OCI-LY7 (cell line): Measurements from ENCODE around the gene RFPL4AL1. TPM values are rescaled to one million over a fixed set of nuclear protein-coding genes. Genes with fewer than 3 reads are reported as not detected.
A peak's percentile ranks its signal among the peaks of the same experiment; 100 is the strongest.

Experiments used
- BruUV-seq: library from RNA; stranded (reverse); fragments of 400-500 nt; replicated peaks from 2 replicates; lab custom pipeline; 2021; lab: Mats Ljungman, UMichigan
- CTCF ChIA-PET: fragments of 300-600 bp; sonication (Branson Sonifier 250); formaldehyde crosslinking; loops from one replicate; lab custom pipeline; 2022; ENCODE audit warnings: antibody characterized with exemption; ENCODE audit not compliant: unreplicated experiment; lab: Charles Lee
- POLR2A ChIA-PET: fragments of 300-600 bp; sonication (Branson Sonifier 250); formaldehyde crosslinking; loops from one replicate; lab custom pipeline; 2022; ENCODE audit warnings: antibody characterized with exemption; lab: Charles Lee
- DNase-seq: peaks from one replicate; pipeline ENCODE4 v3.0.0-alpha.2; 2015; ENCODE audit warnings: low spot score
- H2AFZ ChIP-seq: fragments of 200-600 bp; sonication (generic), shearing (Covaris generic); 2 replicates; pipeline ENCODE4 v1.6.1; 2014; ENCODE audit warnings: mild to moderate bottlenecking, antibody characterized with exemption, low read length, moderate library complexity
- H3K27ac ChIP-seq: fragments of 200-600 bp; sonication (generic); 2 replicates; pipeline ENCODE4 v1.5.1; 2014; ENCODE audit warnings: mixed run types, low read depth, mild to moderate bottlenecking, moderate library complexity, low read length, inconsistent platforms; ENCODE audit not compliant: poor library complexity, severe bottlenecking
- H3K36me3 ChIP-seq: fragments of 200-600 bp; sonication (generic); 2 replicates; pipeline ENCODE4 v1.6.1; 2014; ENCODE audit warnings: mild to moderate bottlenecking, antibody characterized with exemption, low read length, moderate library complexity, mixed read lengths; ENCODE audit not compliant: insufficient read depth
- H3K4me1 ChIP-seq: fragments of 200-600 bp; sonication (generic); 2 replicates; pipeline ENCODE4 v1.5.1; 2014; ENCODE audit warnings: mild to moderate bottlenecking, low read length; ENCODE audit not compliant: insufficient read depth, poor library complexity, severe bottlenecking
- H3K4me2 ChIP-seq: fragments of 200-600 bp; sonication (generic); 2 replicates; pipeline ENCODE4 v1.6.1; 2014; ENCODE audit warnings: mild to moderate bottlenecking, low read length
- H3K4me3 ChIP-seq: fragments of 200-600 bp; sonication (generic); 2 replicates; pipeline ENCODE4 v1.5.1; 2014; ENCODE audit warnings: mild to moderate bottlenecking, low read depth, low read length; ENCODE audit not compliant: poor library complexity, severe bottlenecking
- H3K79me2 ChIP-seq: fragments of 200-600 bp; sonication (generic); 2 replicates; pipeline ENCODE4 v1.6.1; 2016; ENCODE audit warnings: low read depth, mild to moderate bottlenecking, low read length, moderate library complexity, mixed read lengths; ENCODE audit not compliant: insufficient read depth
- H3K9me2 ChIP-seq: fragments of 200-600 bp; sonication (generic); 2 replicates; pipeline ENCODE4 v1.6.1; 2016; ENCODE audit warnings: mild to moderate bottlenecking, low read length, mixed read lengths; ENCODE audit not compliant: insufficient read depth
- H3K9me3 ChIP-seq: fragments of 200-600 bp; sonication (generic); 2 replicates; pipeline ENCODE4 v1.6.1; 2014; ENCODE audit warnings: mild to moderate bottlenecking, mixed run types, low read length, mixed read lengths
- H4K20me1 ChIP-seq: fragments of 200-600 bp; sonication (generic); 2 replicates; pipeline ENCODE4 v1.6.1; 2014; ENCODE audit warnings: mild to moderate bottlenecking, antibody characterized with exemption, low read length, moderate library complexity, mixed read lengths; ENCODE audit not compliant: insufficient read depth
- CTCF ChIP-seq: fragments of 200-600 bp; sonication (generic); conservative IDR thresholded peaks from 2 replicates; pipeline ENCODE4 v1.5.1; 2014; ENCODE audit warnings: mild to moderate bottlenecking, antibody characterized with exemption, low read length, moderate library complexity, mixed read lengths
- EZH2phosphoT487 ChIP-seq: fragments of 200-600 bp; sonication (generic); IDR thresholded peaks from 2 replicates; pipeline ENCODE4 v1.6.1; 2018; ENCODE audit warnings: low read depth, borderline replicate concordance, mild to moderate bottlenecking, mixed run types, antibody characterized with exemption, low read length, moderate library complexity, mixed read lengths
- intact Hi-C: fragments of 100-400 bp; cut with micrococcal nuclease; formaldehyde crosslinking; loops from one replicate; pipeline ENCODE4 v1.10.0; 2022; ENCODE audit not compliant: unreplicated experiment
- total RNA-seq, 2 experiments: library from RNA; depleted of rRNA in 1 of 2; stranded (reverse); fragments of >200 nt in 1 of 2; shearing (Covaris generic) in 1 of 2; gene quantifications; 2 replicates each; pipeline ENCODE4 v1.2.3, GENCODE V29; 2014 to 2022

The RFPL4AL1 gene
- total RNA-seq, 2 experiments from 2014 or later = not detected

- intact Hi-C loops = loop anchor here (10.0 kb wide), 1 partner anchor 143 kb away; the partner anchor contains the start of gene NLRP8
- ChIA-PET CTCF (no interaction called here), POLR2A (no interaction called here)
These were observed 32.5 kb downstream of the RFPL4AL1 start for GRCh38 chr19:55801416-55801815.

GRCh38 chr19:55802281-55802680 is 33.4 kb downstream of the RFPL4AL1 start:
- peak overlapping the region; percentile 38 for H3K4me3 ChIP-seq
- TF ChIP-seq CTCF (no peak), EZH2phosphoT487 (no peak)
- POLR2A ChIA-PET = no interaction called here
- peak overlapping the region; percentile 66 for H3K4me2 ChIP-seq
- H3K9me3 ChIP-seq = peaks cover 5% of the 10 kb centered on the region; the same call in 1 of the 2 replicates
- H2AFZ ChIP-seq = no peak overlapping the region
- CTCF ChIA-PET = no interaction called here
- intact Hi-C loops = loop anchor here (10.0 kb wide), 1 partner anchor 143 kb away; the partner anchor contains the start of gene NLRP8
- peak overlapping the region; percentile 53 for H3K27ac ChIP-seq
- BruUV-seq = no TSS peak
- DNase-seq = no peak
- peaks cover 99% of the 10 kb centered on the region for H3K36me3 ChIP-seq
- peaks cover 31% of the 10 kb centered on the region for H3K4me1 ChIP-seq
- no peaks in the 10 kb centered on the region for H3K9me2 ChIP-seq
- peaks cover 4% of the 10 kb centered on the region; the same call in 1 of the 2 replicates for H4K20me1 ChIP-seq
- peaks cover 98% of the 10 kb centered on the region for H3K79me2 ChIP-seq

More at GRCh38 chr19:55801416-55801815, 32.5 kb downstream of the RFPL4AL1 start:
- no peak for TF ChIP-seq EZH2phosphoT487
- TF ChIP-seq CTCF = no peak
- peak; percentile 57 for DNase-seq
- BruUV-seq = no TSS peak
- peak overlapping the region; percentile 53 for H3K27ac ChIP-seq
- H3K4me2 ChIP-seq = peak overlapping the region; percentile 66
- H3K36me3 ChIP-seq = peaks cover 99% of the 10 kb centered on the region
- no peak overlapping the region for H2AFZ ChIP-seq
- peak overlapping the region; percentile 38 for H3K4me3 ChIP-seq
- H3K9me2 ChIP-seq = no peaks in the 10 kb centered on the region
- H3K79me2 ChIP-seq = peaks cover 90% of the 10 kb centered on the region
- peaks cover 5% of the 10 kb centered on the region; the same call in 1 of the 2 replicates for H3K9me3 ChIP-seq
- peaks cover 4% of the 10 kb centered on the region; the same call in 1 of the 2 replicates for H4K20me1 ChIP-seq
- peaks cover 22% of the 10 kb centered on the region for H3K4me1 ChIP-seq

- POLR2A ChIA-PET = interaction anchor here (0.6 to 0.9 kb wide), 2 partner anchors 13 to 20 kb away, joined by 3 read pairs; no protein-coding TSS in a partner anchor
- Histone ChIP-seq H2AFZ (peak overlapping the region; percentile 71; the same call in 1 of the 2 replicates), H3K27ac (peak overlapping the region; percentile 30), H3K4me3 (peak overlapping the region; percentile 66), H3K4me1 (peaks cover 60% of the 10 kb centered on the region), H3K36me3 (peaks cover 100% of the 10 kb centered on the region), H4K20me1 (no peaks in the 10 kb centered on the region), H3K9me2 (no peaks in the 10 kb centered on the region), H3K79me2 (peaks cover 100% of the 10 kb centered on the region), H3K9me3 (peaks cover under 1% of the 10 kb centered on the region; the same call in 1 of the 2 replicates), H3K4me2 (peak overlapping the region; percentile 70)
- TF ChIP-seq EZH2phosphoT487 (no peak), CTCF (peak; percentile 85)
- DNase-seq = peak; percentile 89
- no TSS peak for BruUV-seq
- intact Hi-C loops = loop anchor here (5.0 to 10.0 kb wide), 2 partner anchors 132 to 135 kb away; partner anchors contain the start of genes EPN1 and NLRP8
- CTCF ChIA-PET = interaction anchor here (1.3 kb wide), 1 partner anchor 11 kb away, joined by 4 read pairs; no protein-coding TSS in a partner anchor
These were observed 40.6 kb downstream of the RFPL4AL1 start for GRCh38 chr19:55809381-55810058.
